Loucy (cell line): ENCODE results near the gene GFM1.

ENCODE experiments used
- CTCF ChIP-seq: fragments of 200-600 bp; sonication (generic); conservative IDR thresholded peaks from 2 replicates; pipeline ENCODE4 v1.5.1; 2014; ENCODE audit warnings: mild to moderate bottlenecking, antibody characterized with exemption, low read length
- EZH2phosphoT487 ChIP-seq: fragments of 200-600 bp; IDR thresholded peaks from 2 replicates; pipeline ENCODE4 v1.6.1; 2018; ENCODE audit warnings: antibody characterized with exemption, mild to moderate bottlenecking, moderate library complexity, borderline replicate concordance

- TF ChIP-seq EZH2phosphoT487 (no peak), CTCF (no peak)
Measured at GRCh38 chr3:158666416-158666815, 22.1 kb downstream of the GFM1 start.
